ENCODE results near the gene EDIL3. TPM values are rescaled to one million over a fixed set of nuclear protein-coding genes. Genes with fewer than 3 reads are reported as not detected.

Gene EDIL3
- total RNA-seq, 1 experiment from 2014 or later, result 0.32 TPM

- Histone ChIP-seq H3K9me2 (ENCODE audit: insufficient read depth) (no peaks in the 10 kb centered on the region), H3K9ac (ENCODE audit: low read length) (no peak overlapping the region), H3K4me3 (replicated peaks in 1 of 2; ENCODE audit: low read depth in 1 of 2, low read length in 2 of 2) (no peak overlapping the region), H3K36me3 (ENCODE audit: control insufficient read depth in 1 of 2, insufficient read depth in 2 of 2, low read length in 2 of 2) (no peaks in the 10 kb centered on the region), H3K9me3 (ENCODE audit: control insufficient read depth in 1 of 2, insufficient read depth in 1 of 2, low read depth in 1 of 2, low read length in 2 of 2) (no peaks in the 10 kb centered on the region), H2AFZ (ENCODE audit: low read depth, low read length, poor library complexity, severe bottlenecking) (no peak overlapping the region), H3K79me2 (ENCODE audit: insufficient read depth, low read length) (no peaks in the 10 kb centered on the region), H3K27me3 (ENCODE audit: insufficient read depth, low read length) (no peaks in the 10 kb centered on the region), H3K27ac (ENCODE audit: low read depth, low read length) (no peak overlapping the region), H3K4me2 (ENCODE audit: low read length) (no peak overlapping the region), H3K4me1 (ENCODE audit: control insufficient read depth in 1 of 2, insufficient read depth in 2 of 2, low read length in 2 of 2) (no peaks in the 10 kb centered on the region), H4K20me1 (ENCODE audit: insufficient read depth) (no peaks in the 10 kb centered on the region)
- BruUV-seq (replicated peaks), result no TSS peak
- ATAC-seq (no peak), DNase-seq (ENCODE audit: low read depth, low spot score) (no peak)
- intact Hi-C loops (cut with micrococcal nuclease), result no loop called here
- TF ChIP-seq EZH2phosphoT487 (IDR thresholded peaks at IDR 0.05; ENCODE audit: borderline replicate concordance) (no peak), SRF (IDR thresholded peaks at IDR 0.05; ENCODE audit: low read depth) (no peak), FOSL1 (IDR thresholded peaks at IDR 0.05; ENCODE audit: low read depth) (no peak), ATF3 (IDR thresholded peaks at IDR 0.05) (no peak), JUND (IDR thresholded peaks at IDR 0.05) (no peak), SP1 (IDR thresholded peaks at IDR 0.05; ENCODE audit: low read depth) (no peak), SIN3A (IDR thresholded peaks at IDR 0.05; ENCODE audit: low read depth) (no peak), TCF7L2 (IDR thresholded peaks at IDR 0.05; ENCODE audit: borderline replicate concordance, extremely low read depth, insufficient read depth, insufficient read length) (no peak), RAD21 (IDR thresholded peaks at IDR 0.05; ENCODE audit: low read depth) (no peak), CEBPB (IDR thresholded peaks at IDR 0.05; ENCODE audit: low read depth) (no peak), ZFX (IDR thresholded peaks at IDR 0.05) (no peak), ELF1 (IDR thresholded peaks at IDR 0.05; ENCODE audit: borderline replicate concordance, low read depth) (no peak), POLR2AphosphoS5 (IDR thresholded peaks at IDR 0.05; ENCODE audit: low read depth, low read length) (no peak), MAX (IDR thresholded peaks at IDR 0.05) (no peak), POLR2A (IDR thresholded peaks at IDR 0.05; ENCODE audit: borderline replicate concordance, extremely low read depth, insufficient read depth, insufficient read length) (no peak), CBX3 (IDR thresholded peaks at IDR 0.05; ENCODE audit: low read depth) (no peak), YY1 (IDR thresholded peaks at IDR 0.05; ENCODE audit: extremely low read depth, insufficient replicate concordance, low read depth, low read length) (no peak)
- ChIA-PET POLR2A (no interaction called here), RAD21 (ENCODE audit: low non-redundant PET in 1 of 2, low total read pairs in 2 of 2, uncharacterized antibody in 2 of 2, unreplicated experiment in 2 of 2) (no interaction called here), CTCF (no interaction called here)
Observed at GRCh38 chr5:84202136-84202535, 182.5 kb downstream of the EDIL3 start.

Data from HCT116 (cell line).